ENCODE results near the gene FGF8.

- TF ChIP-seq CTCF (conservative IDR thresholded peaks at IDR 0.05; ENCODE audit: low read depth, low read length) (no peak), EZH2phosphoT487 (IDR thresholded peaks at IDR 0.05; ENCODE audit: borderline replicate concordance, low read length) (no peak)
Observed at GRCh38 chr10:101784558-101784957, 8.6 kb upstream of the FGF8 start.
